Activated naive CD8-positive, alpha-beta T cell treated with anti-CD3 and anti-CD28 coated beads for 36 hours (primary cell): ENCODE measurements around the gene HDAC4. TPM values are rescaled to one million over a fixed set of nuclear protein-coding genes. Genes with fewer than 3 reads are reported as not detected.

Experiments used
- DNase-seq: peaks from one replicate; pipeline ENCODE4 v3.0.0; 2021
- H3K27ac Mint-ChIP-seq: one replicate; pipeline ENCODE4 v1.8.0; 2022; ENCODE audit warnings: mild to moderate bottlenecking, moderate library complexity, mixed read lengths
- H3K27me3 Mint-ChIP-seq: one replicate; pipeline ENCODE4 v1.8.0; 2022; ENCODE audit warnings: mild to moderate bottlenecking, mixed read lengths
- H3K36me3 Mint-ChIP-seq: one replicate; pipeline ENCODE4 v1.8.0; 2021; ENCODE audit warnings: mild to moderate bottlenecking, mixed read lengths
- H3K4me1 Mint-ChIP-seq: one replicate; pipeline ENCODE4 v1.8.0; 2021; ENCODE audit warnings: mixed read lengths
- H3K4me3 Mint-ChIP-seq: one replicate; pipeline ENCODE4 v1.8.0; 2022; ENCODE audit warnings: mild to moderate bottlenecking, moderate library complexity, mixed read lengths
- H3K9me3 Mint-ChIP-seq: one replicate; pipeline ENCODE4 v1.8.0; 2022; ENCODE audit warnings: mixed read lengths
- total RNA-seq, 2 experiments: library from RNA; stranded (reverse); gene quantifications; one replicate each; pipeline ENCODE4 v1.2.3, GENCODE V29; 2021

The HDAC4 gene
- total RNA-seq, 2 experiments from 2014 or later = 19.1 to 20.2 TPM

DNA sequence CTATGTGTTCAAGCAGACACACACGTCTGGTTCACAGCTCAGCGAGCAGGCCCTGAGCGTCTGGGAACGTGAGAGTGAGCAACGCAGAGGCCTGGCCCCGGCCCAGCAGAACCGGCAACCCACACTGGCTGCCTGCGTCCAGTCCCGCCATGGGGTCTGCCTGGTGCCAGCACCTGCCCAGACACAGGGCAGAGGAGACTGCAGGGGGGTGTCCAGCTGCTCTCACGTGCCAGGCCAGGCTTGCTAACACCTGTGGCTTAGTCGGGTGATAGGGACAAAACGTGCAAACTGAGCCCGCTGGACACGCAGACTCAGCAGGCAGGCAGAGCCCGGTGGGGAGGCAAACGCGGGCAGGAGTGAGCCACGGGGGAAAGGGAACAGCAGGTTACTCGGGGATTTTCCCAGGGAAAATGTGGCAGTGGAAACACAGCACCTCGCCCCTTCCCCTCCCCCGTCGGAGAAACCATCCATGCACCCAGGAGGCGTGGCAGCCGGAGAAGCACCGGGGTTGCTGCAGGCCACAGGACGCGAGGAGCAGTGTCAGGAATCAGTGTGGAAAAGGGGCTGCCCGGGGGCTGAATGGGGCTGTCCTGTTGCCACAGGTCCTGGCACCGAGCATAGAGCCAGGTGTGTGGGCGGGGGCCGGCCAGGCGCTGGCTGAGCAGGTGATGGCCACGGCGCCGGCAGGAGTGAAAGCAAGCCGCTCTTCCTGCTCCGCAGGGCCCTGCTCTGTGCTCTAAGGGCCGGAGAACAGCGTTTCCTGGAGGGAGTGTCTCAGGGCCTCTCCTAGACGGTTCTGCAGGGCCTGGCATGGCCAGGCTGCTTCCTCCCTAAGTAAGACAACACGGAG lies 154.7 kb downstream of the HDAC4 start:
- Mint-ChIP-seq H3K27ac (no peak overlapping the region), H3K9me3 (peaks cover 2% of the 10 kb centered on the region), H3K36me3 (peaks cover 6% of the 10 kb centered on the region), H3K4me1 (peaks cover 44% of the 10 kb centered on the region), H3K27me3 (no peaks in the 10 kb centered on the region), H3K4me3 (no peak overlapping the region)
- DNase-seq = no peak

DNA sequence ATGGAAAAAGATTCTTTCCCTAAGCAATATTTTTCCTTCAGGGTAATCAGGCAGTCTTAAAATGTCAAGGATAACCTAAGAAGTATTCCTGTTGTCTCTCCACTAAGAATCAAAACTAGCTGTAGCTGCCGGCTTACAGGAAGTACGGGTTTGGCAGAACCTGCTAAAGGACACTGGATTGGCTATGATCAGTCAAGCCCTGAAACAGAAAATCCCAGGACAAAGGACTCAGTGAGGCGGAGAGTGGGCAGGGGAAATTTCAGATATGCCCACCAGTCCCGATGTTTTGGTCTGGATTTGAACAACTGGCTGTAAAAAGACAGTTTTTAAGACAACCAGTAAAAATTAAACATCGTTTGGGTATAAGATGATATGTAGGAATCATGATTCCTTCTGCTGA lies 155.7 kb downstream of the HDAC4 start:
- H3K36me3 Mint-ChIP-seq = peaks cover 6% of the 10 kb centered on the region
- H3K9me3 Mint-ChIP-seq = peaks cover 2% of the 10 kb centered on the region
- H3K4me1 Mint-ChIP-seq = peaks cover 47% of the 10 kb centered on the region
- DNase-seq = no peak
- no peak overlapping the region for H3K27ac Mint-ChIP-seq
- H3K4me3 Mint-ChIP-seq = no peak overlapping the region
- no peaks in the 10 kb centered on the region for H3K27me3 Mint-ChIP-seq

- no peak overlapping the region for H3K4me3 Mint-ChIP-seq
- H3K36me3 Mint-ChIP-seq = peaks cover 6% of the 10 kb centered on the region
- no peak overlapping the region for H3K27ac Mint-ChIP-seq
- H3K9me3 Mint-ChIP-seq = peaks cover 2% of the 10 kb centered on the region
- no peaks in the 10 kb centered on the region for H3K27me3 Mint-ChIP-seq
- no peak for DNase-seq
- peaks cover 45% of the 10 kb centered on the region for H3K4me1 Mint-ChIP-seq
Measured at GRCh38 chr2:239244625-239245024, 156.2 kb downstream of the HDAC4 start.

- H3K4me3 Mint-ChIP-seq = no peak overlapping the region
- no peaks in the 10 kb centered on the region for H3K36me3 Mint-ChIP-seq
- H3K27me3 Mint-ChIP-seq = no peaks in the 10 kb centered on the region
- no peak overlapping the region for H3K27ac Mint-ChIP-seq
- no peak for DNase-seq
- H3K4me1 Mint-ChIP-seq = peaks cover 38% of the 10 kb centered on the region
- H3K9me3 Mint-ChIP-seq = peaks cover 2% of the 10 kb centered on the region
Measured at GRCh38 chr2:239241431-239241960, 159.3 kb downstream of the HDAC4 start.

- no peak for DNase-seq
- Mint-ChIP-seq H3K4me3 (no peak overlapping the region), H3K27me3 (no peaks in the 10 kb centered on the region), H3K4me1 (peaks cover 41% of the 10 kb centered on the region), H3K27ac (no peak overlapping the region), H3K36me3 (no peaks in the 10 kb centered on the region), H3K9me3 (peaks cover 2% of the 10 kb centered on the region)
Measured at GRCh38 chr2:239240414-239240881, 160.4 kb downstream of the HDAC4 start.

GRCh38 chr2:239239607-239240413 lies 161.0 kb downstream of the HDAC4 start:
- no peaks in the 10 kb centered on the region for H3K27me3 Mint-ChIP-seq
- DNase-seq = no peak
- peaks cover 41% of the 10 kb centered on the region for H3K4me1 Mint-ChIP-seq
- no peak overlapping the region for H3K27ac Mint-ChIP-seq
- H3K9me3 Mint-ChIP-seq = peaks cover 2% of the 10 kb centered on the region
- no peaks in the 10 kb centered on the region for H3K36me3 Mint-ChIP-seq
- H3K4me3 Mint-ChIP-seq = no peak overlapping the region

- Mint-ChIP-seq H3K27ac (no peak overlapping the region), H3K9me3 (peaks cover 2% of the 10 kb centered on the region), H3K4me3 (no peak overlapping the region), H3K4me1 (peaks cover 43% of the 10 kb centered on the region), H3K27me3 (no peaks in the 10 kb centered on the region), H3K36me3 (no peaks in the 10 kb centered on the region)
- no peak for DNase-seq
Measured at GRCh38 chr2:239238839-239239606, 161.8 kb downstream of the HDAC4 start.

DNA sequence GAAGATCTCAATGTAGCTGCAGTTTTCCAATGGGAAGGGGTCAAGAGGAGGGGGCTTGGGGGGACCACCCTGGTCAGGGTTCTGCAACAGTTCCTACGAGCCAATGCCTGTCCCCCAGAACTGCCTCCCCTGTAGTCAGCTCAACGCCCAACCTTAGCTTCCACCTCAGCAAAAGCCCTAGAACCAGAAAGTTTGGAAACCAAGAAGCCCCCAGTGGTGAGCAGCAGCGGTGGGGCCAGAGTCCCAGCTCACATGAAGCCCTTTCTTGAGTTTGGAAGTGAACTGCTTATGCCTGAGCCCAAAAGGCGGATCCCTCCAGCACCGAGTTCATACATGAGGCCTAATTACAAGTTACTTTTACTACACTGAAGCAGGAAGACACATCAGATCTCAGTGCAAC lies 162.4 kb downstream of the HDAC4 start:
- Mint-ChIP-seq H3K27me3 (no peaks in the 10 kb centered on the region), H3K4me1 (peaks cover 40% of the 10 kb centered on the region), H3K27ac (no peak overlapping the region), H3K9me3 (peaks cover 2% of the 10 kb centered on the region), H3K4me3 (no peak overlapping the region), H3K36me3 (no peaks in the 10 kb centered on the region)
- DNase-seq = no peak

DNA sequence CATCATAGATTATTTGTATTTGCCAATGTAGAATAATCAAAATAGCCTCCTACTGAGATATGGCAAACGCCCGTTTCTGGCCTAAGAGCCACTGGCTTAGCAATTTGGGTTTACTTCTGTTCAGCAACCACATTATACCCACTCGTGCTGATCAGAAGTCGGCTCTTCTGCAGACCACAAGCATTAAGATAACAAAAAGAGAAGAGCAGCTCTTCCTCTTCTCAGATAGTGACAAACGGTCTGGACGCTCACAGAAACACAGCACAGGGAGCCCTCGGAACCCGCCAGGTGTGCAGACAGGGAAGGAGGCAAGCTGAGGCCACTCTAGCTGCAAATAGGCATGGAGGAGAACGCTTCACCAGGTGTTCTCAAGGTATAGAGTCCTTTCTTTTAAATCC lies 164.0 kb downstream of the HDAC4 start:
- DNase-seq = no peak
- Mint-ChIP-seq H3K36me3 (no peaks in the 10 kb centered on the region), H3K4me3 (no peak overlapping the region), H3K27me3 (no peaks in the 10 kb centered on the region), H3K27ac (no peak overlapping the region), H3K4me1 (peaks cover 45% of the 10 kb centered on the region), H3K9me3 (no peaks in the 10 kb centered on the region)

GRCh38 chr2:239236043-239236807 lies 164.6 kb downstream of the HDAC4 start:
- DNase-seq = no peak
- no peak overlapping the region for H3K4me3 Mint-ChIP-seq
- peaks cover 42% of the 10 kb centered on the region for H3K4me1 Mint-ChIP-seq
- no peak overlapping the region for H3K27ac Mint-ChIP-seq
- H3K36me3 Mint-ChIP-seq = no peaks in the 10 kb centered on the region
- H3K27me3 Mint-ChIP-seq = no peaks in the 10 kb centered on the region
- H3K9me3 Mint-ChIP-seq = no peaks in the 10 kb centered on the region

DNA sequence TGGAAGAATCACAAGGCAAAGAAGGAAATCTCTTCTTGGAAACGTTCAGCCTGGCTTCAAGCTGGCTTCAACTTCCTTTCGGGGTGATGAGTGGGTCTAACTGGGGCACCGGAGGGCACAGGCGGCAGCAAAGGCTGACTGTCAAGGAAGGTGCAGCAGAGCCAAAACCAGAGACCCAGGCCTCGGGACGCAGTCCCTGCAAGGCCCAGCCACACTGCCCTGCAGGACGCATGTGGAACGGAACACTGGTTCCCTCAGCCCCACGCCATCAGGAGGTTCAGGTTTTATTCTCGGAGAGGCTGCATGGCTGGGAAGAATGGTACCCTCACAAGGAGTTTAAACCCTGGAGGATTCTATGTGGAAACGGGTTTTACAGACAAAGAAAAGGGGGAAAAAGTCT lies 165.5 kb downstream of the HDAC4 start:
- H3K4me1 Mint-ChIP-seq = peaks cover 47% of the 10 kb centered on the region
- H3K9me3 Mint-ChIP-seq = no peaks in the 10 kb centered on the region
- no peak for DNase-seq
- no peak overlapping the region for H3K4me3 Mint-ChIP-seq
- H3K36me3 Mint-ChIP-seq = no peaks in the 10 kb centered on the region
- H3K27ac Mint-ChIP-seq = no peak overlapping the region
- no peaks in the 10 kb centered on the region for H3K27me3 Mint-ChIP-seq

DNA sequence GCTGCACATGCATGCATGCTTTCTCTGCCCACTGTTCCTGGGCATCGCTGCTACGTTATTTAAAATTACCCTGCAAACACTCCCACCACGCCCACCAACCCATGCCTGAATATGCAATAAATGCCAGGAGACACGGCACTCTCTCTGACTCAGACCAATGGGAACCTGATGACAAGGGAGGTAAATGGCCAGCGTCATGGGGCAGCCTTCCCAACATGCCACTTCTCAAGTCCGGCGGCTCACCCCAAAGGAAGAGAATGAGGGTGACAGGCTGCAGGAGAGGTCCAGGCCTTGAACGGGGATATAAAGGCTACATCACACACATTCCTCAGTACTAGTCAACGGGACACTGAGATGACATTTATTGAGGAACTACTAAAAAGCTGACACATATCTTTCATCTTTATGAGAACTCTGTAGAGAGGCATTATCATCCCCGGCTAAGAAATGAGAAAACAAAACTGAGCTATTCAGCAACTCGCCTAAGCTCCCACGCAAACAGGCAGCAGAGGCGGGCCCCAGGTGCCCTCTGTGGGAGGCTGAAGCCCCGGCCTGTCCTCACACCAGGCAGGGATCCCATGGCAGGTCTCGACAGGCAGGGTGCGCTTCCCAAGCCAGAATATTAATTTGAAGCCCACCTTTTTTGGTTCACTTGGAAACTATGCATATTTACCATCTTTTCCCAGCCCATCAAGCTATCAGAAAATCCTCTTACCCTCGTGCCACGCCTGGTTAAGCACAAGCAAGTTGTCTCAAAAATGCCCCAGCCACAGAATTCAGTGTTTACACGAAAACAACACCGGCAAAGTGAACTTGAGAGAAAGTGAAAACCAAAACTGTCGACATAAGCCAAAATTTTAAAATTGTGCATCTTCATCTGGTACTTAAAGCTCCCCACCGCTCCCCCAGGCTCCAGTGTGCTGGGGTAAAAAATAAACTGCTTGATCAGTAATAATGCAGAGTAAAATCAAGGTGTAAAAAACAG lies 166.3 kb downstream of the HDAC4 start:
- Mint-ChIP-seq H3K9me3 (no peaks in the 10 kb centered on the region), H3K27ac (no peak overlapping the region), H3K36me3 (no peaks in the 10 kb centered on the region), H3K4me1 (peaks cover 47% of the 10 kb centered on the region), H3K27me3 (no peaks in the 10 kb centered on the region), H3K4me3 (no peak overlapping the region)
- no peak for DNase-seq

DNA sequence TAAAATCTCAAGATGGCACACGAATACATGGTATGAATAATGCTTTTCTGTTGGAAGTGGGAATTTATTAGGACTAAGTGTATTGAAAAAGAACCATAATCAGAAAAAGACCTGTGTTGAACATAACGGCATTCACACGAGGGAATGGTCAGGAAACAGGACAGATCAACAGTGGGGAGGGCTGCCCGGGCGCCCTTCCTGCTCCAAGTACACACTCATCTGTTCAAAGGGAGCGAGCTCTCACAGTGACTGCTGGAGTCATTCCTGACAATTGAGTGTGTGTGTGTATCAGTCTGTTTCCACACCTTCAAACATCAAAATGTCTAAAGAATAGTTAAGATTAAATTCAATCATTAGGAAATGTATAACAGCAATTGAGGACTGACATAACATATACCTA lies 167.2 kb downstream of the HDAC4 start:
- Mint-ChIP-seq H3K4me1 (peaks cover 47% of the 10 kb centered on the region), H3K36me3 (no peaks in the 10 kb centered on the region), H3K4me3 (no peak overlapping the region), H3K27me3 (no peaks in the 10 kb centered on the region), H3K9me3 (no peaks in the 10 kb centered on the region), H3K27ac (no peak overlapping the region)
- DNase-seq = no peak
